CD4-positive, alpha-beta T cell (primary cell): ENCODE data around the gene ABCC6. TPM values are rescaled to one million over a fixed set of nuclear protein-coding genes. Genes with fewer than 3 reads are reported as not detected.

Experiments used
- ATAC-seq: fragments of 200-7000 bp; cut with Tn5 transposase; one replicate; pipeline ENCODE4 v1.10.0; 2022; ENCODE audit warnings: mild to moderate bottlenecking; ENCODE audit not compliant: poor library complexity
- CTCF ChIA-PET: fragments of 350-600 bp; sonication (Branson Sonifier 250); formaldehyde crosslinking; loops from one replicate; lab custom pipeline; 2021; ENCODE audit warnings: antibody characterized with exemption, inconsistent platforms; lab: Charles Lee
- POLR2A ChIA-PET: fragments of 350-600 bp; sonication (Branson Sonifier 250); formaldehyde crosslinking; loops from one replicate; lab custom pipeline; 2021; ENCODE audit warnings: antibody characterized with exemption, inconsistent platforms; lab: Charles Lee
- DNase-seq, 14 experiments: peaks; one replicate each; pipeline ENCODE4 v3.0.0-alpha.2; 2013 to 2020; ENCODE audit warnings: mixed read lengths in 2 of 14
- H3K27ac ChIP-seq, 2 donors: one replicate each; pipeline versions ENCODE4 v1.5.1 to v1.7.0; 2013; ENCODE audit warnings: low read length in 2 of 2, low read depth in 1 of 2, mild to moderate bottlenecking in 1 of 2
- H3K27me3 ChIP-seq, 2 experiments: 1 replicate in 1 of 2; 2 replicates in 1 of 2; pipeline versions ENCODE4 v1.6.1 to v1.7.0; 2013; ENCODE audit warnings: low read length in 2 of 2, control low read depth in 1 of 2, mild to moderate bottlenecking in 1 of 2, moderate library complexity in 1 of 2; ENCODE audit not compliant: insufficient read depth in 2 of 2, control insufficient read depth in 1 of 2
- H3K36me3 ChIP-seq: one replicate; pipeline ENCODE4 v1.6.1; 2013; ENCODE audit warnings: low read length, control low read depth; ENCODE audit not compliant: insufficient read depth
- H3K4me1 ChIP-seq: one replicate; pipeline ENCODE4 v1.6.1; 2013; ENCODE audit warnings: low read length, control low read depth; ENCODE audit not compliant: insufficient read depth
- H3K4me3 ChIP-seq: one replicate; pipeline ENCODE4 v1.5.1; 2013; ENCODE audit warnings: mild to moderate bottlenecking, low read length, moderate library complexity
- H3K9me3 ChIP-seq, 2 experiments: 1 replicate in 1 of 2; 2 replicates in 1 of 2; pipeline versions ENCODE4 v1.6.1 to v1.7.0; 2013; ENCODE audit warnings: low read length in 2 of 2, mild to moderate bottlenecking in 2 of 2, control low read depth in 1 of 2, moderate library complexity in 1 of 2; ENCODE audit not compliant: control insufficient read depth in 1 of 2, insufficient read depth in 1 of 2
- H3K27ac Mint-ChIP-seq: one replicate; pipeline ENCODE4 v1.8.0; 2020; ENCODE audit warnings: mixed read lengths
- H3K27me3 Mint-ChIP-seq: one replicate; pipeline ENCODE4 v1.8.0; 2021; ENCODE audit warnings: mixed read lengths
- H3K36me3 Mint-ChIP-seq: one replicate; pipeline ENCODE4 v1.8.0; 2021; ENCODE audit warnings: low read depth, mixed read lengths
- H3K4me1 Mint-ChIP-seq: one replicate; pipeline ENCODE4 v1.8.0; 2021; ENCODE audit warnings: low read depth, mixed read lengths
- H3K4me3 Mint-ChIP-seq: one replicate; pipeline ENCODE4 v1.8.0; 2020; ENCODE audit warnings: mild to moderate bottlenecking, mixed read lengths
- H3K9me3 Mint-ChIP-seq: one replicate; pipeline ENCODE4 v1.8.0; 2020; ENCODE audit warnings: mixed read lengths
- intact Hi-C, 2 experiments: fragments of 100-400 bp; cut with DNase I in 1 of 2; cut with micrococcal nuclease in 1 of 2; formaldehyde crosslinking; loops; one replicate each; pipeline versions ENCODE4 v1.15.1 to v1.9.0; 2023 to 2025; cut with DNase I, micrococcal nuclease
- total RNA-seq, 174 experiments: library from RNA in 2 of 174; stranded (reverse) in 2 of 174; gene quantifications; one replicate each; pipeline ENCODE4 v1.2.3 and lab custom pipeline; 2021 to 2026
- TF ChIP-seq, protein P1 (sequence below): fragments of 200-600 bp; IDR thresholded peaks from one replicate; pipeline ENCODE4 v1.8.0; 2022; ENCODE audit warnings: antibody characterized with exemption, mild to moderate bottlenecking

ABCC6 gene
- total RNA-seq, 2 experiments from 2014 or later, result not detected

DNA sequence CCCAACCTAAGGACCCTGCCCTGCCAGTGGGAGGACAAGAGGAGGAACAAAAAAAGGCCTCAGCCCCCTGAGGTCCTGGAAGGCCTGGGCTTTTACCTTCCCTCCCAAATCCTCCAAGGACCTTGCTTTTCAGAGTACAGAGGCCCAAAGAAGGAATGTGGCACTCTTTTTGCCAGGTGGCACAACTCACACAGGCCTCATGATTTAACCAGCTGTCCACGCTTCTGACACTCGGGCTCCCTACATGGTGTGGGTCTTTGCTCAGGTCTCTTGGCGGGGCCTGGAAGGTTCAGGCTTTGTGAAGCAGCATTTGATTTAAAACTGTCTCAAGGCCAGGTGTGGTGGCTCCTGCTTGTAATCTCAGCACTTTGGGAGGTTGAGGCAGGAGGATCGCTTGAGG, 120.6 kb downstream of the ABCC6 start:
- DNase-seq, result no peak
- no peak overlapping the region for H3K27ac Mint-ChIP-seq
- Histone ChIP-seq H3K9me3 (no peaks in the 10 kb centered on the region), H3K27me3 (no peaks in the 10 kb centered on the region), H3K36me3 (peaks cover 54% of the 10 kb centered on the region), H3K4me1 (no peaks in the 10 kb centered on the region), H3K4me3 (no peak overlapping the region), H3K27ac (peak overlapping the region in 1 of 2 donors; percentile 11)
- no peak for ATAC-seq
- TF ChIP-seq, protein P1, sequence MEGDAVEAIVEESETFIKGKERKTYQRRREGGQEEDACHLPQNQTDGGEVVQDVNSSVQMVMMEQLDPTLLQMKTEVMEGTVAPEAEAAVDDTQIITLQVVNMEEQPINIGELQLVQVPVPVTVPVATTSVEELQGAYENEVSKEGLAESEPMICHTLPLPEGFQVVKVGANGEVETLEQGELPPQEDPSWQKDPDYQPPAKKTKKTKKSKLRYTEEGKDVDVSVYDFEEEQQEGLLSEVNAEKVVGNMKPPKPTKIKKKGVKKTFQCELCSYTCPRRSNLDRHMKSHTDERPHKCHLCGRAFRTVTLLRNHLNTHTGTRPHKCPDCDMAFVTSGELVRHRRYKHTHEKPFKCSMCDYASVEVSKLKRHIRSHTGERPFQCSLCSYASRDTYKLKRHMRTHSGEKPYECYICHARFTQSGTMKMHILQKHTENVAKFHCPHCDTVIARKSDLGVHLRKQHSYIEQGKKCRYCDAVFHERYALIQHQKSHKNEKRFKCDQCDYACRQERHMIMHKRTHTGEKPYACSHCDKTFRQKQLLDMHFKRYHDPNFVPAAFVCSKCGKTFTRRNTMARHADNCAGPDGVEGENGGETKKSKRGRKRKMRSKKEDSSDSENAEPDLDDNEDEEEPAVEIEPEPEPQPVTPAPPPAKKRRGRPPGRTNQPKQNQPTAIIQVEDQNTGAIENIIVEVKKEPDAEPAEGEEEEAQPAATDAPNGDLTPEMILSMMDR, result no peak
- no peaks in the 10 kb centered on the region for H3K4me1 Mint-ChIP-seq
- no peak overlapping the region for H3K4me3 Mint-ChIP-seq
- ChIA-PET POLR2A (no interaction called here), CTCF (no interaction called here)
- H3K9me3 Mint-ChIP-seq, result no peaks in the 10 kb centered on the region
- intact Hi-C loops, result no loop called here
- no peaks in the 10 kb centered on the region for H3K27me3 Mint-ChIP-seq
- peaks cover 80% of the 10 kb centered on the region for H3K36me3 Mint-ChIP-seq

DNA sequence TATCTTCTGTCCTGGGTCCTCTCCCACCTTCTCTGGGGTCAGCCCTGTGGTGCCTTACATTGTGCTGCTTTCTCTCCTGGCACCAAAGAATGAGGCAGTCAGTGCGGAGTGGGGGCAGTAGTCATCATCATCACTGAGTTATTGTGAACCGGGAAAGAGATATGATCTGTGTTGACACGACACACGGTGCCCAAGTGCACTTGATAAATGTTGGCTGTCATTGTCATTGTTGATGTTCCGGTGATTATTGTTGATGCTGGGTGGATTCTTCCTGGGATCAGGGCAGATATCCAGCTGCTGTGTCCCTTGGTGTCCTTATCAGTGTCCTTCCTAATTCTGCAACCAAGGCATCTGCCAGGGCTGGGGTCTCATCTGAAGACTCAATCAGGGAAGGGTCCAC, 121.7 kb downstream of the ABCC6 start:
- intact Hi-C loops, result no loop called here
- H3K27ac Mint-ChIP-seq, result no peak overlapping the region
- H3K4me3 Mint-ChIP-seq, result no peak overlapping the region
- no peak overlapping the region for H3K27ac ChIP-seq
- no peaks in the 10 kb centered on the region for H3K9me3 ChIP-seq
- H3K36me3 ChIP-seq, result peaks cover 50% of the 10 kb centered on the region
- H3K4me3 ChIP-seq, result no peak overlapping the region
- H3K4me1 ChIP-seq, result no peaks in the 10 kb centered on the region
- H3K9me3 Mint-ChIP-seq, result no peaks in the 10 kb centered on the region
- H3K27me3 Mint-ChIP-seq, result no peaks in the 10 kb centered on the region
- CTCF ChIA-PET, result no interaction called here
- no peak for ATAC-seq
- TF ChIP-seq, protein P1, result no peak
- POLR2A ChIA-PET, result no interaction called here
- peaks cover 76% of the 10 kb centered on the region for H3K36me3 Mint-ChIP-seq
- no peaks in the 10 kb centered on the region for H3K27me3 ChIP-seq
- no peaks in the 10 kb centered on the region for H3K4me1 Mint-ChIP-seq
- DNase-seq, result no peak

DNA sequence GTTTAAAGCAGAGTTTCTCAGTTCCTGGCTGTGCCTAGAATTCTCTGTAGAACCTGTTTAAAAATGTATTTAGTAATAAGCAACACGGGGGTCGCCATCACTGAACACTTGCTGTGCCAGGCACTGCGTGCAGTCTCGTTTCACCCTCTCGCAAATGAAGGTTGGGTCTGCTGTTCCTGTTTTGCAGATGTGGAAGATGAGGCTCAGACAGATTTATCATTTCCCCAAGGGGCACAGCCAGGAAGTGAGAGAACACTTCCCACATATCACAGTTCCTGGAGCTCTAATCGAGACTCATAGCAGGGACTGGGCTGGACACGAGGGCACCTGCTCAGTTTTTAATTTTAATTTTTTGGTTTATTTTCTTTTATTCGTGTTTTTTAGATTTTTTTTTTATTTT, 122.7 kb downstream of the ABCC6 start:
- Mint-ChIP-seq H3K4me1 (no peaks in the 10 kb centered on the region), H3K27me3 (no peaks in the 10 kb centered on the region), H3K27ac (no peak overlapping the region), H3K4me3 (no peak overlapping the region), H3K9me3 (no peaks in the 10 kb centered on the region), H3K36me3 (peaks cover 76% of the 10 kb centered on the region)
- ChIA-PET CTCF (no interaction called here), POLR2A (no interaction called here)
- Histone ChIP-seq H3K27ac (no peak overlapping the region), H3K4me1 (no peaks in the 10 kb centered on the region), H3K4me3 (no peak overlapping the region), H3K9me3 (no peaks in the 10 kb centered on the region), H3K27me3 (no peaks in the 10 kb centered on the region), H3K36me3 (peaks cover 54% of the 10 kb centered on the region)
- TF ChIP-seq, protein P1, result no peak
- ATAC-seq (no peak), DNase-seq (no peak)
- intact Hi-C loops, result no loop called here
